GM19324 (cell line): ENCODE measurements around the gene APOL4.
"Not testable (repeated sequence)": the region's sequence is repeated elsewhere in the genome, so short reads cannot be mapped to it uniquely, and the experiment has no call there.

Experiments used
- ATAC-seq: cut with Tn5 transposase; IDR thresholded peaks from one replicate; pipeline ENCODE4 v1.9.1; 2021; ENCODE audit warnings: mild to moderate bottlenecking, moderate library complexity; ENCODE audit not compliant: unreplicated experiment, low FRiP score

Gene APOL4

DNA sequence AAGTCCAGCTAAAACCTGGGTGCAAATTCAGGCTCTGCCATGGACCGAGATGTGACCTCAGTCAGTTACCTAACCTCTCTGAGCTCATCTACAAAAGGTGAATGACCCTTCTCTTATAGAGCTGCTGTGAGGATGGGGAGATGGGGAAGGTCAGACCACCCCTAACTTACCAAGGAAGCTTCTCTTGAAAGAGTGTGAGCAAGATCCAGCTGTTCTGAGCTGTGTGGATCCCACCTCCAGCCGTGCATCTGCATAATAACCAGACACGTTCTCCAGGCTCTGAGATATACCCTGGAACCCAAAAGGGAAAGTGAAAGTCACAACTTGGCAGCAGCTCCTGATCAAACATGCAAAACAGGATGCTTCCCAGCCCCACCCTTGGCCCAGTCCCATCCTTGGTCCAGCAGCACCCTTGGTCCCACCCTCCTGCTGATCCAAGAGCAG is 41.1 kb downstream of the APOL4 start, which contains the start of gene APOL3:
APOL3 (minus strand) TSS at position 257 of the 444 bp plus-strand sequence. CDS start 11,700 bp downstream, outside the sequence.
- ATAC-seq = no peak

DNA sequence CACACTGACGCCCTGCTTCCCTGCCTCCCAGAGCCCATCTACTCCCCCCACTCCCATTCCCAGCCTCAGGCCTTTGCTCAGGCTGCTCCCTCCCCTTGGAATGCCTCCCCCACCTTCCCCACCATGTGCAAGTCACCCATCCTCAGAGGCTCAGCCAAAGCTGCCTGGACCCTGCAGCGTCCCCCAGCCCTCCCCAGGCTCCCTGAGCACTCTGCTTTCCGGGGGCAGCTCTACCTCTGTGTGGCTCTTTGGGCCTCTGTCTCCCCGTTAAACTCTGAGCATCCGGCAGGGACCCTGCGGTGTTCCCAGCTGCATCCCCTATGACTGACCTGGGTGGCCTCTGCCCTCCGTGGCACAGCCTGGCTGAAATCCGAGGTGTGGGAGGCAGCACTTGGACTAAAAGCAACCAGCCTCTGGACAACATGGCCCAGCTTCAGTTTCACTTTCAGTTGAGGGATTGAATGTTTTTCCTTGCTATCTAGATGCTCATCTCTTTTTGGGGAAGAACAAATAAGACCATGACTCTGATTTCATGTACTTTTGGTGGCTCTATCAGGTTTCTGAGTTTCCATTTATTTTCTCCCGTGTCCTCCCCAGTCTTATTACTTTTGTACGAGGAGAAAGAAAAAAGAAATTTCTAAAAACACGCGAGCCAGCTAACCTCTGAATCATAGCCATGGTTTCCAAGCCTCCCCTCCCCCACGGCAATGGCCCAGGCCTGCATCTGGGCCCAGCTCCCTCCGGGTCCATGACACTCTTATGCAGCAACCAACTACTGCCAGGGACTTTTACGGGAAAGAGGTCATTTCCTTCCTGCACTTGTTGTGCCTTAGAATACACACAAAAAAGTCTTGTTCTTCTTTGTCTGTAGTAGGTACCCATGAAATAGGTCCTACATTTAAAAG is 44.8 kb downstream of the APOL4 start:
- no peak for ATAC-seq

DNA sequence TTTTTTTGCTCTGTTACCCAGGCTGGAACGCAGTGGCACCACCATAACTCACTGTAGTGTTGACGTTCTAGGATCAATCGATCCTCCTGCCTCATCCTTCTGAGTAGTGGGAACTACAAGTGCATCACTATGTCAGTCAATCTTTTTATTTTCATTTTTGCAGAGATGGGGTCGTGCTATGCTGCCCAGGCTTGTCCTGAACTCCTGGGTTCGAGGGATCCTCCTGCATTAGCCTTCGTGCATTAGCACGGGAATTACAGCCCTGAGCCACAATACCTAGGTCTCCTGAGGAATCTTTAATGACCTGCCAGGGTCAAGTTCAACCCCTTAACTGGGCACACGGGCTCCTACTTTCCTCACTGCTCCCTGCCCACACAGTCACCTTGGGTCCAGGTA is 45.5 kb downstream of the APOL4 start:
- no peak for ATAC-seq

DNA sequence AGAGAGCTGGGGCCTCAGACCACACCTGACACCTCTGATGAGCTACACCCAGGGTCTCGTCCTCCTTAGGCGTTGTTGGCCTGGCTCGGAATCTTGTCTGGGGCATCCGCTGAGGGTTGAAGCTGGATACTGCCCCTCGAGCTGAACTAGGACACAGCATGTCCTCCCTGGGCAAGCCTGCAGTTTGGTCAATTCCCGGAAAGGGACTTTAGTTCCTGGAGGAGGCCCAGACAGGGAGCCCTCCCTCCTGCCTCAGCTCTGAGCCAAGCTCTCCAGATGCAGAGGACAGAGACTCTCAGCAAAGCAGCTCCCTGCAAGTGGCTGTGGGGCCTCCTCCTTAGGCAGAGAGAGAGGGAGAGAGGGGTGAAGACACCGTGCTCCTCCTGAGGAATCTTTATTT is 45.9 kb downstream of the APOL4 start:
- no peak for ATAC-seq

DNA sequence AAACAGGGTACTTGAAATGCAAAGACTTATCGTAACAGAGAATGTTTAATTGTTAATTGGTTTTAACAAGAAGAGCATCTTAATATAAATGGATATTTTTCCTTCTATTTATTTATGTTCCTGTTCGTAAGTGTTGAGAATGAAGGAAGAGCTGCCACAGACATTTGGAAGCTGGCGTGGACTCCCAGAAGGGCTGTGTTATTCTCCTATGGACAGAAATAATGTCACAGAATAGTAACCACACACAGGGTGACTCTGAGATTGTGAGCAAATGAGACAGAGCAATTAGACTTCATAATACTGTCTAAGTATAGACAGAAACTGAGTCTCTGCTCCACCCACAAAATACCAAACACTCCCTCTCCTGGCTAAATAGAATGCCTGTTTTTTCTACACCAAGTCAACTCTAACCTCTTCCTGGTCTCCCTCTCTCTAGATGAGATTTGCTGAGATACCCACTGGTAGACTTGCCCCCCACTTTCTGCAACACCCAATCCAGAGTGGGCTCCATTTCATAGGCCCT is 47.1 kb downstream of the APOL4 start:
- ATAC-seq = no peak

DNA sequence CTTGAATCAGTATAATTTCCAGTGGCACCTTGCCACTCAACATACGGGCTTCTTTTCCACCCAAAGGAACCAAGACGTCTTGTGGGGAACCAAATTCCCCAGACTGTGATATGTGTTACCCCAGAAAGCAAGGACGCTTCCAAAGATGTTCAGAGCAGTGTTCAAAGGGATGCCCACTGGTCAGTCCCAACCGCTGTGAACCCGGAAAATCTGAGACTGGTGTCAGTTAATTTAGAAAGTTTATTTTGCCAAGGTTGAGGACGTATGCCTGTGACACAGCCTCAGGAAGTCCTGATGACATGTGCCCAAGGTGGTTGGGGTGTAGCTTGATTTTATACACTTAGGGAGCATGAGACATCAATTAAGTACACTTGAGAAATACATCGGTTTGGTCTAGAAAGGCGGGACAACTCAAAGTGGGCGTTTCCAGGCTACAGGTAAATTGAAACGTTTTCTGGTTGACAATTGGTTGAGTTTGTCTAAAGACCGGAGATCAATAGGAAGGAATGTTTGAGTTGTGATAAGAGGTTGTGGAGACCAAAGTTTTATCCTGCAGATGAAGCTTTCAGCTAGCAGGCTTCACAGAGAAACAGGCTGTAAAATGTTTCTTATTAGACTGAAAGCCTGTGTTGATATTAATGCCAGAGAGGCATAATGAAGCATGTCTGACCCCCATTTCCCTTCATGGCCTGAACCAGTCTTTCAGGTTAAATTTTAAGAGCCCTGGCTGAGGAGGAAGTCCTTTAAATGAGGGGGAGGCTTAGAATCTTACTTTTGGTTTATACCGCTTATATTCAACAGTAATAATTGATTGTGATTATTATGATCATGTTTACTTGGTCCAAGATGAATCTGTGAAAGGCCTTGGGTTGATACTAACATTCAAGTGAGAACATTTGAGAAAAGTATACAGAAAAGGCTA is 47.8 kb downstream of the APOL4 start:
- no peak for ATAC-seq

DNA sequence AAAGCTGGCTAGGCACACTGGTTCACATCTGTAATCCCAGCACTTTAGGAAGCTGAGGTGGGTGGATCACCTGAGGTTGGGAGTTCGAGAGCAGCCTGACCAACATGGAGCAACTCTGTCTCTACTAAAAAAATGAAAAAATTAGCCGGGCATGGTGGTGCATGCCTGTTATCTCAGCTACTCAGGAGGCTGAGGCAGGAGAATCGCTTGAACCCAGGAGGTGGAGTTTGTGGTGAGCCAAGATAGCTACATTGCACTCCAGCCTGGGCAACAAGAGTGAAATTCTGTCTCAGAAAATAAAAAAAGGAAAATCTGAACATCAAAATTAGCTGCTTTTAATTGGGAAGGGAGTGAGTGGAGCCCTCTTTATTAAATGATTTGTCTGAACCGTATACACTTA is 48.8 kb downstream of the APOL4 start:
- ATAC-seq = not testable (repeated sequence)

DNA sequence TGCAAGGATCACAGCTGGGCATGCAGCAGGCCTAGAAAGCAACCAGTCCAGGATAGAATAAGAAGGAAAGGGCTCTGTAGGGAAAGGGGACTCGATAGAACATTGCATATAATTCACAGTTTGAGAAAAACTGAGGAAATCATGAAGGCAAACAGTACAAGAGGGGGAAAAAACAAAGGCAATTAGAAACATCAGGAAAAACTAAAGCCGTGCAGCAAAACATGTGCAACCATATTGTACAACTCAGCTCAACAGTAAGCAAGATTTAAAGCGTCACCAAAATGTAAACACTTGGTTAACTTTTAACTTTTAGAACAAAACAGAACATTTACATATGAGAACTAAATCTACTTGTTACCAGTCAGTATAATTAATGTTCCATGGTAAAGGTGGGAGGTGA is 49.5 kb downstream of the APOL4 start:
- no peak for ATAC-seq

DNA sequence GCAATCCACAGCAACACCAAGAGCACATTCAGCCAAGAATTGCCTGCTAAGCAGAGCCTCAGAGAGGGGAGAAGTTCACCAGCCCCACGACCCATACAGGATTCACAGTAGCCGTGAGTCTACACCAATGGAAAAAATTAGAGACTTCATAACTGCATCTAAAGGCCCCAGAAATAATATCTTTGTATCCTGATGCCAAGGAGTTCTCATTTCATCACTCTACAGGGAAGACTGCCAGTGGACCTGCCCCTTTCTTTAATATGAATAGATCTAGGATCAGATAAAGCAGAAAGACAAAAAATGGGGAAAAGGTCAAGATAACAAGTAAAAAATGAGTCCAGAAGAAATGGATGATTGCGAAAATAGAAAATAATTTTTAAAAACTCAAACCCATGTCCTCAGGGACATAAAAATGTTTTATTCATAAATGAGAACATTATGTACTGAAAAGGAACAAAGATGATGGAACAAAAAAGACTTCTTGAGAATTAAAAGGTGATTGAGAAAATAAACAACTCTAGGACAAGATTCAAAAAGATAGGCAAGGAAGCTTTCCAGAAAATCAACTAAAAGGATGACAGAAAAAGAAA is 50.5 kb downstream of the APOL4 start:
- no peak for ATAC-seq

DNA sequence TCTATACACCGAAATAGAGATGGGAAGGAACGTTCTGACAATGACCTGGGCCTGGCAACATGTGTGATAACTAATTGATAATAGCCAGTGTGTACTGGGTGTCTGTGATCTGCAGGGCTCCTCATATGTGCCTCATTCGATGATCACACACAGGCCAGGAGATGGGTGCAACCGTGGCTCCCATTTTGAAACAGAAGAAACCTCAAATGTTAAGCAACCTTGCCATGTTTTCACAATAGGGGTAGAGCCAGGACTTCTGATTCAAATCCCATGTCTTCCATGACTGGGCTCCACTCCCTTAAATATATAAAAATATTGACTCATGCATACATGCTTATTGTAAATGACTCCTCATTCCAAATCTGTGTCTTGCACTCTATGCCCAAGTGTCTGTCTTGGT is 52.2 kb downstream of the APOL4 start:
- ATAC-seq = no peak

DNA sequence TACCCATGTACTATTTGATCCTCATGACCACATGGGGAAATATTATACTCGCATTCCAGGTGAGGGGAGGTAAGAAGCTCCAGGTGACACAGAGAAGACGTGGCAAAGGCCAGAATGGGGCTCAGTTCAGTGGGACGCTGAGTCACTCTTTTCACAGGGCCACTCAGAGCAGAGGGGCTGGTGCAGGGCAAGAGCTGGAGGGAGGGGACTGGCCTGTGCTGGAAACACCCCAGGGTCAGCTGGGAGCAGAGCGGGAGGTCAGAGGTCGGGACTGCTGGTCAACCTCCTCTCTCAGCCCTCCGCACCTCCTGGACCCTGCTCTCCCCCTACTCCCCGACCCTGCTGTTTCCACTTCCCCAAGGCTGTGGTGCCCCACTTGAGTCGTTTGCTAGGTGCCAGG is 53.2 kb downstream of the APOL4 start:
- ATAC-seq = no peak

DNA sequence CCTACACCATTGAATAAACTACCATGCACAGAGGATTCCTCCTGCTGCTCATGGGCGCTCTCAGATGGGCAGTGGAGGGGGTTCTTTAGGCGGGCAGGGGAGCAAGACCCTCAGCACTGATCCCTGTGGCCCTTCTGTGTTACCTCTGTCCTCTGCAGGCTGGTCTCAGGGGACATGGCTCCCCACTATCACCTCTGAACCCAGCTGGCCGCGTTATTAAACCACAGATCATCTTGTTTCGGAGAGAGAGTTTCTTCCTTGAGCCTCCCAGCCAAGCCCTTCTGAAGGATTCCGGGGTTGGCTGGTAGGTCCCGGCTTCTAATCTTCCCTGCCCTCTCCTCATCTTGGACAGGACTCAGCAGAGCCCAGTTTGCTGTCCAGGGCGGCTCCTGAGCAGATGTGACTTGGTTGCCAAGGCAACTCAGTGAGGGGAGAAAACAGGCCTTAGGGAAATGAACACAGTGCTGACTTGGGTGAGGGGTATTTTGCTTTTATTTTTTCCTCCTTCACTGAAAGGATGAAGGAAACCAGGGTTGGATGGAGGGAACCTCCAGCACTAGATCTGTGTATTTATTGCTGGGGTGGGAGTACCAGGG is 54.3 kb downstream of the APOL4 start:
- no peak for ATAC-seq

DNA sequence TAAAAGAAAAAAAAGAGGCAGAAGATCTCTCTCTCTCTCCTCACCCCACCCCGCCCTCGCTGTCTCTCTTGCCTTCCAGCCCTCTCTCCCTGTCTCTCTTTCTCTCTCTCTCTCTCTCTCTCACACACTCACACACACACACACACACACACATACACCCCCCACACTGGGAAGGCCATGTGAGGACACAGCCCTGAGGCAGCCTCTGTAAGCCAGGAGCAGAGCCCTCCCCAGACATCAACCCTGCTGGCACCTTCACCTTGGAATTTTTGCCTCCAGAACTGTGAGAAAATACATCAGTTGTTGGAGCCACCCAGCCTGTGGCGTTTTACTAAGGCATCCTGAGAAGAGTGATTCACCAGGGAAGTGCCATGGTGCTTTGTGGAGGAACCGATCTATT is 55.7 kb downstream of the APOL4 start:
- no peak for ATAC-seq

DNA sequence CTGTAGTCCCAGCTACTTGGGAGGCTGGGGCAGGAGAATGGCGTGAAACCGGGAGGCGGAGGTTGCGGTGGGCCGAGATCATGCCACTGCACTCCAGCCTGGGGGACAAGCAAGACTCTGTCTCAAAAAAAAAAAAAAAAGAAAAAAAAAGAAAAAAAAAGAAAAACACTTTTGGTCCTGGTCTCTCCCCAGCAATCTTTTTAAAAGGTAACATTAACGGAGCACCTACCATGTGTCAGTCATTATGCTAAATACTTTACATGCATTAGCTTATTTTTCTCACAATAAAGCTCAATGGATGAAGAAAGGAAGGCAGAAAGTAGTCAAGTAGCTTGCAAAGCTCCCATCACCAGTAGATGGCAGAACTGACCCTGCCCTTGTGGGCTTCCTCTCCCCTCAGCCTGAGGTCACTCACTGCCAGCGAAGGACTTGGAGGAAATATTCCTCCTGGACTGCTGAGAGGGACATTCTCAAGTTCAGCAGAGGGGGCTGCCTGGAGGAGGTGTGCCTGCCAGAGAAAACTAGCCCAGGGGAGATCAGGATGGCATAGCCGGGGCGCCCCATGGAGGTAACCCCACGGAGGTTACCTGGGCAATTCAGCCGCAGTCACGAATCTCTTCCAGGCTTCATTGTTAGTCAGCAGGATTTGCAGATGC is 56.6 kb downstream of the APOL4 start:
- no peak for ATAC-seq

DNA sequence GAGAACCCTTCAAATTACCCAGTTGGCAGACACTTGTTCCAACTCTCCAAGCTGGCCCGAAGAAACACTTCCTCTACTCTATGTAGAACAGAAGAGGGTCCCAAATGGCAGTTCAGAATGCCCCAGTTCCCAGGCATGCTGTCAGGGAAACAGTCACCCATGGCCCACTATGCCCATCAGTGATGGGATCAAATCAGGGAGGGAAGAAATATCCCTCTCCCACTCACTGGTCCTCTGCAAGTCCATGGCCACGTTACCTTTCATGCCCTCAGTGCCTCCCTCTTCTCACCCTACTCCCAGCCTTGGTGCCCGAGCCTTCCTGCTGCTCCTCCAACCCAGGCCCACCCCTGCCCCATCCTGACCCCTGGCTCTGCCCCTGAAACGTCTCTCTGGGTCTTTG is 57.7 kb downstream of the APOL4 start:
- ATAC-seq = no peak

DNA sequence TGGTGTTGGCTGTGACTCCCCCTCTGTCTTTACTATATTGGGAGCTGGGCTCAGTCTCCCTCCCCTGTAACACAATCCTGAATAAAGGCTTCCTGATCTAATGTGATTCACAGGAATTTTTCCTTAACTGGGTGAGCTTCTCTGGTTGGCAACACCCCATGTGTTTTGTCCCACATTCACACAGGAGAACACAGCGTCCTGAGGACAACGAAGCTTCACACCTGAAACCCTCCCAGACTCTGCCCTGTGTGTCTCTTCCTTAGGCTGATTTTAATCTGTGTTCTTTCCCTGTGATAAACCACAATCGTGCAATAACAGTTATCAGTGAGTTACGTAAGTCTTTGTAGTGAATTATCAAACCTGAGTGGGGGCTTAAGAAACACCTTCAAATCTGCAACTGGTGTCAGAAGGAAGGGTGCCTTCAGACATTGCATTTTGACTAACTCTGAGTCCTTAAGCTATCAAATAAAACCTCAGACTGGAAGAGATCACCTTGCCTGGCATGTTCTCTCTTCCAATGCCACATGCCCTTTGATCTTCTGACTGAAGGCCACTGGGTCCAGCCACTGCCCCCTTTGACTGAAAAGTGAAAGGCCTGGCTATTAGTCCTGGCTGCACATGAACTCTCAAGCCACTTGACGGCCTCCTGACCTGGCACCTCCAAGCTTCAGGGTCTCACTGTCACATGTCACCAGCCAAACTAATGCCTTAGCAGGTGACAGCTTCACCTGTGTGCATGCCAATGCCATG is 58.4 kb downstream of the APOL4 start:
- no peak for ATAC-seq

DNA sequence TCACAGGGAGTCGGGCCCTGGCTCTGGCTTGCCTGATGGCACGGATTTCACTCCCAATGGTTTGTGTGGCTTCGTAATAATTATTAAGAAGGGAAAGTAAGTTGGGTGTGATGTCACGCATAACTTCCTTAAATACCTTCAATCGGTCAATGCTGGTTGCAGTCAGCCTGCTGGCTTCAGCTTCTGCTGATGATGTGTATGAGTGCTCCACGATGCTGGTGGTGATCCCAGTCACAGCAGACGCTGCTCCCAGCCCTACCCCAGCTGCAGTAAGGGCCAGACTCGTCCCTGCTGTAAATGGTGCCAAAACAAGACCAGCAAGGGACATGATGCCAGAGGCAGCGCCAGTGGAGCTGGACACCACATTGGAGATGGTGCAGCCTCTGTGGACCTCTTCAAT is 60.1 kb downstream of the APOL4 start:
- no peak for ATAC-seq
